Trophoblast cell (in vitro differentiated cells and primary cell): ENCODE results near the gene KIRREL3.
A peak's percentile ranks its signal among the peaks of the same experiment; 100 is the strongest.

Source experiments
- DNase-seq, 2 donors: peaks; one replicate each; pipeline ENCODE4 v3.0.0-alpha.2; 2016
- H2AFZ ChIP-seq: 2 replicates; pipeline ENCODE4 v1.6.1; 2013; ENCODE audit warnings: low read length, moderate library complexity, mild to moderate bottlenecking; ENCODE audit not compliant: insufficient read depth, poor library complexity
- H2AK5ac ChIP-seq: 2 replicates; pipeline ENCODE4 v1.6.1; 2013; ENCODE audit warnings: mild to moderate bottlenecking, low read length
- H2BK120ac ChIP-seq: 2 replicates; pipeline ENCODE4 v1.6.1; 2013; ENCODE audit warnings: low read length, mild to moderate bottlenecking, moderate library complexity; ENCODE audit not compliant: insufficient read depth, poor library complexity
- H2BK12ac ChIP-seq: 2 replicates; pipeline ENCODE4 v1.6.1; 2013; ENCODE audit warnings: mild to moderate bottlenecking, low read length, moderate library complexity
- H2BK5ac ChIP-seq: 2 replicates; pipeline ENCODE4 v1.6.1; 2013; ENCODE audit warnings: low read length, low read depth, moderate library complexity, mild to moderate bottlenecking; ENCODE audit not compliant: poor library complexity
- H3K14ac ChIP-seq: 2 replicates; pipeline ENCODE4 v1.6.1; 2013; ENCODE audit warnings: mild to moderate bottlenecking, low read length
- H3K18ac ChIP-seq: 2 replicates; pipeline ENCODE4 v1.6.1; 2013; ENCODE audit warnings: mild to moderate bottlenecking, low read length
- H3K23ac ChIP-seq: 2 replicates; pipeline ENCODE4 v1.6.1; 2013; ENCODE audit warnings: low read length
- H3K27ac ChIP-seq: 2 replicates; pipeline ENCODE4 v1.5.1; 2013; ENCODE audit warnings: low read depth, mild to moderate bottlenecking, inconsistent platforms, low read length, moderate library complexity
- H3K27me3 ChIP-seq: 2 replicates; pipeline ENCODE4 v1.6.1; 2013; ENCODE audit warnings: inconsistent platforms, mild to moderate bottlenecking, low read length, moderate library complexity; ENCODE audit not compliant: insufficient read depth
- H3K36me3 ChIP-seq, 2 experiments: 1 replicate in 1 of 2; 2 replicates in 1 of 2; pipeline ENCODE4 v1.6.1; 2013; ENCODE audit warnings: low read length in 2 of 2, mild to moderate bottlenecking in 2 of 2, moderate library complexity in 1 of 2; ENCODE audit not compliant: insufficient read depth in 2 of 2, control insufficient read depth in 1 of 2
- H3K4ac ChIP-seq: 2 replicates; pipeline ENCODE4 v1.6.1; 2013; ENCODE audit warnings: low read depth, mild to moderate bottlenecking, low read length, moderate library complexity
- H3K4me1 ChIP-seq, 2 experiments: 1 replicate in 1 of 2; 2 replicates in 1 of 2; pipeline ENCODE4 v1.6.1; 2013; ENCODE audit warnings: low read length in 2 of 2, mild to moderate bottlenecking in 2 of 2, moderate library complexity in 1 of 2; ENCODE audit not compliant: insufficient read depth in 2 of 2, control insufficient read depth in 1 of 2
- H3K4me2 ChIP-seq: 2 replicates; pipeline ENCODE4 v1.6.1; 2013; ENCODE audit warnings: inconsistent platforms, mild to moderate bottlenecking, low read length, moderate library complexity
- H3K4me3 ChIP-seq: 2 replicates; pipeline ENCODE4 v1.5.1; 2013; ENCODE audit warnings: mild to moderate bottlenecking, low read depth, low read length, inconsistent platforms
- H3K79me1 ChIP-seq: one replicate; pipeline ENCODE4 v1.6.1; 2013; ENCODE audit warnings: low read length
- H3K79me2 ChIP-seq: 2 replicates; pipeline ENCODE4 v1.6.1; 2013; ENCODE audit warnings: low read length, mild to moderate bottlenecking; ENCODE audit not compliant: control insufficient read depth, insufficient read depth, poor library complexity
- H3K9ac ChIP-seq: 2 replicates; pipeline ENCODE4 v1.6.1; 2013; ENCODE audit warnings: mild to moderate bottlenecking, low read length
- H3K9me3 ChIP-seq: 2 replicates; pipeline ENCODE4 v1.6.1; 2013; ENCODE audit warnings: low read depth, mild to moderate bottlenecking, control low read depth, inconsistent platforms, low read length; ENCODE audit not compliant: insufficient read depth
- H4K12ac ChIP-seq: 2 replicates; pipeline ENCODE4 v1.6.1; 2013; ENCODE audit warnings: low read depth, mild to moderate bottlenecking, low read length, moderate library complexity
- H4K8ac ChIP-seq: 2 replicates; pipeline ENCODE4 v1.6.1; 2013; ENCODE audit warnings: low read depth, mild to moderate bottlenecking, low read length, moderate library complexity
- H4K91ac ChIP-seq: one replicate; pipeline ENCODE4 v1.6.1; 2013; ENCODE audit warnings: low read depth, mild to moderate bottlenecking, low read length, moderate library complexity
- WGBS: extraction: QIAGEN DNeasy Blood & Tissue Kit; methylation state at CpG from one replicate; pipeline ENCODE4 v1.1.7; 2013; ENCODE audit warnings: missing lambda C conversion rate; ENCODE audit not compliant: insufficient read length, insufficient coverage; ENCODE audit errors: extremely low coverage; 5-methylcytosine and 5-hydroxymethylcytosine counted together

The KIRREL3 gene

DNA sequence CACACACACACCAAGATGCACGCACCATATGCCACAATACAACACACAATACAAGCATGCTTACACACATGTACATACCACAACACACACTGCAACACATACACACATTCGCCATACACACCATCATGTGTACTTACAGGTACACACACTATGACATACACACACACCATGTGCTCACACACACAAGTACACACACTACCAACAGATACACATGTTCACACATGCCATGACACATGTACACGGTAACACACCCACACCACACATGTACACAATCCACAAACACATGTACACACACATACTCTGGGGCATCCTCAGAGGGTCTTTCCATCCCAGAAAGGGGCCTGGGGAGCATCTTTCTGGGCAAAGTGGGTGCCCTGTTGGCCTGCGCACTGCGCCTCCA lies 562.8 kb downstream of the KIRREL3 start:
- Histone ChIP-seq H2BK5ac (no peak overlapping the region), H3K23ac (no peak overlapping the region), H2AFZ (no peak overlapping the region), H3K27ac (no peak overlapping the region), H3K36me3 (no peaks in the 10 kb centered on the region), H3K9me3 (peaks cover 8% of the 10 kb centered on the region), H4K8ac (no peak overlapping the region), H2BK120ac (no peak overlapping the region), H3K18ac (no peak overlapping the region), H3K4ac (no peak overlapping the region), H3K79me2 (no peaks in the 10 kb centered on the region), H3K14ac (no peak overlapping the region), H3K9ac (peak overlapping the region; percentile 21), H3K27me3 (no peaks in the 10 kb centered on the region), H3K79me1 (no peaks in the 10 kb centered on the region), H3K4me1 (peaks cover 0 to 4% of the 10 kb centered on the region in 2 experiments), H3K4me3 (peak overlapping the region; percentile 55), H2AK5ac (no peak overlapping the region), H3K4me2 (no peak overlapping the region), H4K91ac (no peak overlapping the region), H2BK12ac (no peak overlapping the region), H4K12ac (no peak overlapping the region)
- no peak for DNase-seq
- no CpG with 5 or more reads among the region's 5 CpGs for WGBS

DNA sequence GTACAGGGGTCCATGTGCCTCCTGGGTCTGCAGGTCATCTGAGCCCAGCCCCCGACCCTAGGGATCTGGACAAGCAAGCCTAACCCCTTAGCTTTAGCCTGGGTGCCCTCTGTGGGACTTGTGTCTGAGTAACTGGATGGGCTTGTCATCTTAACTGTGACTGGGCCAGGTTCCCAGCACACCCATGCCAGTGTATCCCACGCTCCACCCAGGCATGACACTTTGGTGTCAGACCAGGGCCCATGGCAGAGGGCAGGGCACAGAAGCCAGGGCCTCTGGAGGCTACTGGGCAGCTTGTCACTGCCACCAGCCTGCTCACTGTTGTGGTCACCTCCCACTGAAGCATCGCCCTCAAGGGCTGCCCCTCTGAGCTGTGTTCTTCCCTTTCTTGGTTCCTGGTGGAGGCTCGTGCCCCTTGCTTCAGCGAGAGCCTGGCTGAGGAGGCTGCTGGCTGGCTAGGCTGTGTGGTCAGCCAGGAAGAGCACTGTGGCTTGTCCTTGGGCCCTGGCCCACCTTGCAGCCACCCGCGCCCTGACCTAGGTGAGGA lies 564.3 kb downstream of the KIRREL3 start:
- Histone ChIP-seq H3K23ac (no peak overlapping the region), H3K27ac (no peak overlapping the region), H2AFZ (no peak overlapping the region), H3K9ac (no peak overlapping the region), H3K4me1 (peaks cover 2 to 5% of the 10 kb centered on the region in 2 experiments), H4K12ac (no peak overlapping the region), H2BK12ac (no peak overlapping the region), H3K9me3 (peaks cover 8% of the 10 kb centered on the region), H3K36me3 (no peaks in the 10 kb centered on the region), H3K4me2 (no peak overlapping the region), H3K4ac (no peak overlapping the region), H3K79me2 (no peaks in the 10 kb centered on the region), H4K91ac (no peak overlapping the region), H3K79me1 (no peaks in the 10 kb centered on the region), H4K8ac (no peak overlapping the region), H3K4me3 (no peak overlapping the region), H3K14ac (no peak overlapping the region), H2BK5ac (no peak overlapping the region), H3K18ac (no peak overlapping the region), H2AK5ac (no peak overlapping the region), H2BK120ac (no peak overlapping the region), H3K27me3 (no peaks in the 10 kb centered on the region)
- no CpG with 5 or more reads among the region's 7 CpGs for WGBS
- no peak for DNase-seq

DNA sequence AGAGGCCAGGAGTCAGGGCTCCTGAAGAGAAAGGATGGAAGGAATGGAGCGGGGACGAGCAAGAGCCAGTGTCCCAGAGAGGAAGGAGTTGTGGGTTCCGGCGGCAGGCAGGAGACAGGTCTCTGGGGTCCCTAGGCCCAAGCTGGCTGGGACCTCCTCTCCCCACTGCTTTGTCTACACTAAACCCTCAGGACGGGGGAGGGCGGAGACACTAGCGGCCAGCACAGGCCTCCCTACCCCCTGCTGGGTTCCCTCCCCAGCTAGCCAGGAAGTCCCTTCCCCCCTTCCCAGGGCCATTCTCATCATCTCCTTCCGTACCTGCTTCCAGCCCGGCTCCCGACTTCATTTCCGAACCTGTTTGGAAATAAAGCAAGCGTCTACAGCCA lies 565.6 kb downstream of the KIRREL3 start:
- no peak overlapping the region for H3K4me2 ChIP-seq
- no peak overlapping the region for H3K4me3 ChIP-seq
- no peaks in the 10 kb centered on the region for H3K27me3 ChIP-seq
- H3K9ac ChIP-seq = no peak overlapping the region
- H3K79me1 ChIP-seq = no peaks in the 10 kb centered on the region
- WGBS = no CpG with 5 or more reads among the region's 12 CpGs
- no peak overlapping the region for H2BK12ac ChIP-seq
- H4K91ac ChIP-seq = no peak overlapping the region
- no peaks in the 10 kb centered on the region for H3K79me2 ChIP-seq
- H3K18ac ChIP-seq = no peak overlapping the region
- H4K8ac ChIP-seq = no peak overlapping the region
- DNase-seq = no peak
- H2AFZ ChIP-seq = no peak overlapping the region
- H2AK5ac ChIP-seq = no peak overlapping the region
- H3K14ac ChIP-seq = no peak overlapping the region
- H3K27ac ChIP-seq = no peak overlapping the region
- H3K4me1 ChIP-seq = peaks cover 2% of the 10 kb centered on the region in 2 experiments
- no peak overlapping the region for H3K23ac ChIP-seq
- peaks cover 8% of the 10 kb centered on the region for H3K9me3 ChIP-seq
- H3K36me3 ChIP-seq = no peaks in the 10 kb centered on the region
- H3K4ac ChIP-seq = no peak overlapping the region
- H2BK120ac ChIP-seq = no peak overlapping the region
- no peak overlapping the region for H4K12ac ChIP-seq
- H2BK5ac ChIP-seq = no peak overlapping the region

GRCh38 chr11:126433989-126434949 lies 566.3 kb downstream of the KIRREL3 start:
- no peak for DNase-seq
- no peak overlapping the region for H2AFZ ChIP-seq
- no peak overlapping the region for H4K12ac ChIP-seq
- H2AK5ac ChIP-seq = no peak overlapping the region
- H3K27me3 ChIP-seq = no peaks in the 10 kb centered on the region
- H3K23ac ChIP-seq = no peak overlapping the region
- H2BK120ac ChIP-seq = no peak overlapping the region
- H4K8ac ChIP-seq = no peak overlapping the region
- H3K36me3 ChIP-seq = no peaks in the 10 kb centered on the region
- WGBS = no CpG with 5 or more reads among the region's 16 CpGs
- H3K27ac ChIP-seq = no peak overlapping the region
- H3K79me2 ChIP-seq = no peaks in the 10 kb centered on the region
- peaks cover 8% of the 10 kb centered on the region for H3K9me3 ChIP-seq
- H3K18ac ChIP-seq = no peak overlapping the region
- H4K91ac ChIP-seq = no peak overlapping the region
- no peak overlapping the region for H3K4ac ChIP-seq
- no peak overlapping the region for H3K14ac ChIP-seq
- no peak overlapping the region for H3K9ac ChIP-seq
- H2BK12ac ChIP-seq = no peak overlapping the region
- no peak overlapping the region for H3K4me3 ChIP-seq
- H2BK5ac ChIP-seq = no peak overlapping the region
- H3K79me1 ChIP-seq = no peaks in the 10 kb centered on the region
- H3K4me1 ChIP-seq = peaks cover 2% of the 10 kb centered on the region in 2 experiments
- H3K4me2 ChIP-seq = no peak overlapping the region
